HepG2 (cell line): ENCODE data around the gene WDR6. TPM values are rescaled to one million over a fixed set of nuclear protein-coding genes. Genes with fewer than 3 reads are reported as not detected.
A peak's percentile ranks its signal among the peaks of the same experiment; 100 is the strongest.

ENCODE experiments used
- ARID4A ChIP-seq: sonication (generic); formaldehyde crosslinking; IDR thresholded peaks from 2 replicates; pipeline ENCODE4 v1.5.0; 2020; ENCODE audit warnings: mild to moderate bottlenecking, missing genetic modification reagents, borderline replicate concordance
- BORCS8-MEF2B ChIP-seq: sonication (generic); formaldehyde crosslinking; IDR thresholded peaks from 2 replicates; pipeline ENCODE4 v1.8.0; 2022; ENCODE audit warnings: mild to moderate bottlenecking, missing genetic modification reagents
- DPF2 ChIP-seq: sonication (generic); formaldehyde crosslinking; IDR thresholded peaks from 2 replicates; pipeline ENCODE4 v1.4.0; 2020; ENCODE audit warnings: mild to moderate bottlenecking, low read depth, missing genetic modification reagents, borderline replicate concordance
- HNRNPH1 ChIP-seq: fragments of 200-400 bp; formaldehyde crosslinking; optimal IDR thresholded peaks from 2 replicates; pipeline ENCODE3; 2017; ENCODE audit warnings: mild to moderate bottlenecking, low read depth, low read length
- HOMEZ ChIP-seq: IDR thresholded peaks from 2 replicates; pipeline ENCODE4 v1.6.1; 2016; ENCODE audit warnings: low read depth
- KLF12 ChIP-seq: sonication (generic); formaldehyde crosslinking; IDR thresholded peaks from 2 replicates; pipeline ENCODE4 v1.4.0; 2020; ENCODE audit warnings: missing genetic modification reagents, borderline replicate concordance
- MNT ChIP-seq: fragments of 450-650 bp; IDR thresholded peaks from 2 replicates; pipeline ENCODE4 v1.6.1; 2016
- MTA1 ChIP-seq: sonication (generic); formaldehyde crosslinking; IDR thresholded peaks from 2 replicates; pipeline ENCODE4 v1.4.0; 2020; ENCODE audit warnings: missing genetic modification reagents, mild to moderate bottlenecking, borderline replicate concordance
- NFKBIZ ChIP-seq: IDR thresholded peaks from 2 replicates; pipeline ENCODE4 v1.6.1; 2018; ENCODE audit warnings: missing genetic modification reagents, missing compliant biosample characterization
- NFYB ChIP-seq: sonication (generic); formaldehyde crosslinking; IDR thresholded peaks from 2 replicates; pipeline ENCODE4 v1.4.0; 2020; ENCODE audit warnings: missing genetic modification reagents
- RNF219 ChIP-seq: sonication (generic); formaldehyde crosslinking; IDR thresholded peaks from 2 replicates; pipeline ENCODE4 v1.5.0; 2020; ENCODE audit warnings: mild to moderate bottlenecking, missing genetic modification reagents
- SMAD3 ChIP-seq: sonication (generic); formaldehyde crosslinking; IDR thresholded peaks from 2 replicates; pipeline ENCODE4 v1.4.0; 2020; ENCODE audit warnings: missing genetic modification reagents
- SP140L ChIP-seq: sonication (generic); formaldehyde crosslinking; IDR thresholded peaks from 2 replicates; pipeline ENCODE4 v1.4.0; 2020; ENCODE audit warnings: missing genetic modification reagents, borderline replicate concordance
- ZC3H4 ChIP-seq: sonication (generic); formaldehyde crosslinking; IDR thresholded peaks from 2 replicates; pipeline ENCODE4 v1.4.0; 2020; ENCODE audit warnings: missing genetic modification reagents, borderline replicate concordance
- ZFP41 ChIP-seq: sonication (generic); formaldehyde crosslinking; IDR thresholded peaks from 2 replicates; pipeline ENCODE4 v1.4.0; 2020; ENCODE audit warnings: mild to moderate bottlenecking, missing genetic modification reagents, borderline replicate concordance
- ZNF329 ChIP-seq: sonication (generic); formaldehyde crosslinking; IDR thresholded peaks from 2 replicates; pipeline ENCODE4 v1.9.0; 2021; ENCODE audit warnings: low read depth, mild to moderate bottlenecking, missing genetic modification reagents
- ZNF432 ChIP-seq: sonication (generic); formaldehyde crosslinking; IDR thresholded peaks from 2 replicates; pipeline ENCODE4 v1.5.0; 2020; ENCODE audit warnings: missing genetic modification reagents, mild to moderate bottlenecking, borderline replicate concordance
- ZNF460 ChIP-seq: sonication (generic); formaldehyde crosslinking; IDR thresholded peaks from 2 replicates; pipeline ENCODE4 v1.5.1; 2020; ENCODE audit warnings: missing genetic modification reagents, mild to moderate bottlenecking, borderline replicate concordance
- ZNF543 ChIP-seq: sonication (generic); formaldehyde crosslinking; IDR thresholded peaks from 2 replicates; pipeline ENCODE4 v1.4.0; 2020; ENCODE audit warnings: mild to moderate bottlenecking, missing genetic modification reagents
- polyA plus RNA-seq, 8 experiments: library from polyadenylated mRNA; depleted of rRNA in 3 of 8; stranded (reverse) in 7 of 8; unstranded in 1 of 8; fragments of >200 nt; fragmentation: Illumina TruSeq in 4 of 8; extraction: Trizol in 4 of 8; gene quantifications; 2 replicates each; pipeline versions ENCODE4 v1.2.1 to v1.2.3, GENCODE V29; 2011 to 2016; ENCODE audit warnings: low read depth in 4 of 8, missing spikeins in 1 of 8, mixed read lengths in 1 of 8; ENCODE audit not compliant: insufficient read depth in 1 of 8
- total RNA-seq, 5 experiments: library from RNA; depleted of rRNA; stranded (reverse); fragments of >200 nt; fragmentation: Illumina TruSeq; extraction: Trizol; gene quantifications; 2 replicates each; pipeline ENCODE4 v1.2.3, GENCODE V29; 2016; ENCODE audit warnings: low read depth in 1 of 5

Gene WDR6
- total and polyA plus RNA-seq, 2 of the 13 experiments (the other 11 are each of a cell fraction or from before 2014, with no cell fraction given): 73.4 to 139 TPM

GRCh38 chr3:49021213-49021812 lies 14.1 kb downstream of the WDR6 start (continued):
- TF ChIP-seq ARID4A: peak; percentile 53; the same call in 1 of the 2 replicates
- 0 out of 2 replicates have a peak, but pooled peaks have one; percentile 36 for TF ChIP-seq DPF2 (CRISPR knock-in tag)
- 0 out of 2 replicates have a peak, but pooled peaks have one; percentile 65 for TF ChIP-seq ZNF543
- TF ChIP-seq BORCS8-MEF2B (CRISPR knock-in tag): peak; percentile 16; the same call in 1 of the 2 replicates
- peak; percentile 98; the same call in 1 of the 2 replicates for TF ChIP-seq KLF12 (CRISPR knock-in tag)
- TF ChIP-seq ZNF460 (CRISPR knock-in tag): peak; percentile 31; the same call in 1 of the 2 replicates
- TF ChIP-seq MTA1 (CRISPR knock-in tag): peak; percentile 43; the same call in 1 of the 2 replicates
- TF ChIP-seq NFYB: peak; percentile 81
- 0 out of 2 replicates have a peak, but pooled peaks have one; percentile 4 for TF ChIP-seq HOMEZ (CRISPR knock-in tag)
- TF ChIP-seq HNRNPH1: peak; percentile 88
- TF ChIP-seq NFKBIZ (CRISPR knock-in tag): peak; percentile 82; the same call in 1 of the 2 replicates
- TF ChIP-seq MNT: peak; percentile 56
- TF ChIP-seq SMAD3 (CRISPR knock-in tag): peak; percentile 80; the same call in 1 of the 2 replicates
- no peak for TF ChIP-seq ZFP41 (CRISPR knock-in tag)
- no peak for TF ChIP-seq ZNF432 (CRISPR knock-in tag)
- 0 out of 2 replicates have a peak, but pooled peaks have one; percentile 20 for TF ChIP-seq ZC3H4 (CRISPR knock-in tag)
- no peak; the same call in 1 of the 2 replicates for TF ChIP-seq ZNF329 (CRISPR knock-in tag)
- TF ChIP-seq RNF219: no peak; the same call in 1 of the 2 replicates
- TF ChIP-seq SP140L: 0 out of 2 replicates have a peak, but pooled peaks have one; percentile 42
